OCI-LY3 (cell line): ENCODE results near the gene TCF4.

ENCODE experiments used
- H2AFZ ChIP-seq: fragments of 200-600, 300-600 bp; shearing (Covaris generic); 2 replicates; pipeline ENCODE4 v1.6.0; 2014; ENCODE audit warnings: antibody characterized with exemption, low read depth, low read length
- H3K27ac ChIP-seq: fragments of 200-600, 300-600 bp; sonication (generic); 2 replicates; pipeline ENCODE4 v1.5.1; 2014; ENCODE audit warnings: mild to moderate bottlenecking, low read length, moderate library complexity, mixed read lengths
- H3K27me3 ChIP-seq: fragments of 200-600, 300-600 bp; sonication (generic); 2 replicates; pipeline ENCODE4 v1.6.1; 2014; ENCODE audit warnings: low read depth, low read length, mixed read lengths
- H3K36me3 ChIP-seq: fragments of 200-600, 300-600 bp; sonication (generic); replicated peaks from 2 replicates; pipeline ENCODE3; 2014; ENCODE audit warnings: low read depth, low read length, mixed read lengths
- H3K4me1 ChIP-seq: fragments of 300-600, 200-600 bp; sonication (generic); 2 replicates; pipeline ENCODE4 v1.6.1; 2014; ENCODE audit warnings: low read length, mixed read lengths
- H3K4me2 ChIP-seq: fragments of 200-600, 300-600 bp; sonication (generic); 2 replicates; pipeline ENCODE4 v1.6.1; 2014; ENCODE audit warnings: low read length, mixed read lengths
- H3K4me3 ChIP-seq: fragments of 300-600, 200-600 bp; sonication (generic); 2 replicates; pipeline ENCODE4 v1.5.1; 2014; ENCODE audit warnings: antibody characterized with exemption, mild to moderate bottlenecking, low read length, moderate library complexity
- H3K79me2 ChIP-seq: fragments of 300-600, 200-600 bp; shearing (Covaris generic); 2 replicates; pipeline ENCODE4 v1.6.1; 2014; ENCODE audit warnings: mild to moderate bottlenecking, low read length, mixed read lengths
- H3K9ac ChIP-seq: fragments of 300-600, 200-600 bp; shearing (Covaris generic); 2 replicates; pipeline ENCODE4 v1.6.0; 2014; ENCODE audit warnings: mild to moderate bottlenecking, low read length, moderate library complexity
- H3K9me3 ChIP-seq: fragments of 200-600, 300-600 bp; shearing (Covaris generic); 2 replicates; pipeline ENCODE4 v1.6.1; 2014; ENCODE audit warnings: low read length, mixed read lengths; ENCODE audit not compliant: insufficient read depth
- H4K20me1 ChIP-seq: fragments of 200-600, 300-600 bp; sonication (generic); 2 replicates; pipeline ENCODE4 v1.6.1; 2016; ENCODE audit warnings: low read length, mixed read lengths; ENCODE audit not compliant: insufficient read depth
- EZH2phosphoT487 ChIP-seq: fragments of 200-600 bp; shearing (Covaris generic); IDR thresholded peaks from 2 replicates; pipeline ENCODE4 v1.6.1; 2018; ENCODE audit warnings: antibody characterized with exemption, mixed run types, low read depth
- TF ChIP-seq, protein P1 (sequence below): fragments of 200-600, 300-600 bp; sonication (generic); IDR thresholded peaks from 2 replicates; pipeline ENCODE4 v1.5.1; 2014; ENCODE audit warnings: antibody characterized with exemption, low read length, low read depth

Gene TCF4

DNA sequence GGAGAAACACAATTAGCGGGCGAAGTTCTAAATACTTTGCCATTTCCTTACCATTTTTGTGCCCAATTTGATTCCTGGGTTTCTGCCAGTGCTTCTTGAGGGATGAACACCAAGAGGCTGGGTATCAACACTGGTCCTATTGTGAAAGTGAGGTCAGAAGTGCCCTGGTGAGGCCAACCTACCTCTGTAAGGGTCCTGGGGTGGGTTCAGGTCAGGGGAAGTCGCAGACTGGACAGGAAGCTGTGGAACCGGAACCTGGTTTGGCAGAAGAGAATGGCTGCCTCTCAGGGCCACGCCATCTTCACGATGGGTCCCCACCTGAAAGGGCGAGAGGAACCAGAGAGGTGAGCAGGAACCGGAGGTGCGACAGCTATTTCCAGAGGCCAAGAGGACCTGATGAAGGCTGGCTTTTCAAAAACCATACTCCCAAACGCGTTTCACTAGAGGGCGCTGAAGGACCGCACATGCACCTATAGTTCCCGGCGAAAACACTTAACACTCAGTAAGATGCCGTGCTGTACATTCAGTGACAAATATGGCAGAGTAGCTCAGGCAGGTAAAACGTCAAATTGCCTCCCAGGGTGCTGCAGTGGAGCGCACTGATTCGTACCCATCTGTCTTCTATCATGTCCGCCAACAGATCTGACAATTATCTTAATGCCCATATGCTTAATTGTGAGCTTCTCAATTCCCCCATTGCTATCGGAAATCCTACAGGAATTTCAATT lies 353.5 kb downstream of the TCF4 start:
- Histone ChIP-seq H3K4me2 (peak overlapping the region; percentile 37), H2AFZ (no peak overlapping the region), H3K36me3 (peaks cover 86% of the 10 kb centered on the region), H3K4me1 (peaks cover 93% of the 10 kb centered on the region), H3K9me3 (no peaks in the 10 kb centered on the region), H3K9ac (peak overlapping the region; percentile 70), H3K27me3 (no peaks in the 10 kb centered on the region), H4K20me1 (no peaks in the 10 kb centered on the region), H3K27ac (peak overlapping the region; percentile 86), H3K4me3 (0 out of 2 replicates have a peak overlapping the region, but pooled peaks have one; percentile 1), H3K79me2 (peaks cover 94% of the 10 kb centered on the region)
- TF ChIP-seq, protein P1, sequence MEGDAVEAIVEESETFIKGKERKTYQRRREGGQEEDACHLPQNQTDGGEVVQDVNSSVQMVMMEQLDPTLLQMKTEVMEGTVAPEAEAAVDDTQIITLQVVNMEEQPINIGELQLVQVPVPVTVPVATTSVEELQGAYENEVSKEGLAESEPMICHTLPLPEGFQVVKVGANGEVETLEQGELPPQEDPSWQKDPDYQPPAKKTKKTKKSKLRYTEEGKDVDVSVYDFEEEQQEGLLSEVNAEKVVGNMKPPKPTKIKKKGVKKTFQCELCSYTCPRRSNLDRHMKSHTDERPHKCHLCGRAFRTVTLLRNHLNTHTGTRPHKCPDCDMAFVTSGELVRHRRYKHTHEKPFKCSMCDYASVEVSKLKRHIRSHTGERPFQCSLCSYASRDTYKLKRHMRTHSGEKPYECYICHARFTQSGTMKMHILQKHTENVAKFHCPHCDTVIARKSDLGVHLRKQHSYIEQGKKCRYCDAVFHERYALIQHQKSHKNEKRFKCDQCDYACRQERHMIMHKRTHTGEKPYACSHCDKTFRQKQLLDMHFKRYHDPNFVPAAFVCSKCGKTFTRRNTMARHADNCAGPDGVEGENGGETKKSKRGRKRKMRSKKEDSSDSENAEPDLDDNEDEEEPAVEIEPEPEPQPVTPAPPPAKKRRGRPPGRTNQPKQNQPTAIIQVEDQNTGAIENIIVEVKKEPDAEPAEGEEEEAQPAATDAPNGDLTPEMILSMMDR: peak; percentile 100
- no peak for TF ChIP-seq EZH2phosphoT487

DNA sequence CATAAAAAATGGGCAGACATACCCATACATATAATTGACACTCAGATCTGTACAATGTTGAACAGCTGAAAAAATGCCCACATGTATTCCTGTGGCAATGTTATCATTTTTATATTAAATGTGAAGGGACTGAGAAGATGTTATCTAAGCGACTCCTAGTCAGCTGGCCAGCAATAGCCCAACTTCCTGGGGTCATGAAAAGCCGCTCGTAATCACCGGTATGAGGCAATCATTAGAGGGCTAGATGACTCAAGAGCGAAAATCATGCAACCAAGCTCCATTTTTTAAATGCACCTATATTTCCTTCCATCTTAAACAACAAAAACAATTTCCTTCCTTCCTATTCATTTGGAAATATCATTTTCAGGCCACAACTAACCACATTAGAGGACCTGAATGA lies 354.1 kb downstream of the TCF4 start:
- Histone ChIP-seq H3K27me3 (no peaks in the 10 kb centered on the region), H3K4me2 (no peak overlapping the region), H3K79me2 (peaks cover 91% of the 10 kb centered on the region), H3K9ac (no peak overlapping the region), H3K4me3 (no peak overlapping the region), H4K20me1 (no peaks in the 10 kb centered on the region), H3K4me1 (peaks cover 86% of the 10 kb centered on the region), H3K27ac (peak overlapping the region; percentile 86), H3K36me3 (peaks cover 84% of the 10 kb centered on the region), H2AFZ (no peak overlapping the region), H3K9me3 (no peaks in the 10 kb centered on the region)
- no peak for TF ChIP-seq EZH2phosphoT487
- TF ChIP-seq, protein P1: no peak

- H3K4me1 ChIP-seq: peaks cover 73% of the 10 kb centered on the region
- H2AFZ ChIP-seq: no peak overlapping the region
- no peaks in the 10 kb centered on the region for H4K20me1 ChIP-seq
- H3K9ac ChIP-seq: no peak overlapping the region
- peaks cover 84% of the 10 kb centered on the region for H3K36me3 ChIP-seq
- TF ChIP-seq, protein P1: no peak
- TF ChIP-seq EZH2phosphoT487: no peak
- no peak overlapping the region for H3K4me3 ChIP-seq
- no peaks in the 10 kb centered on the region for H3K27me3 ChIP-seq
- peaks cover 79% of the 10 kb centered on the region for H3K79me2 ChIP-seq
- no peaks in the 10 kb centered on the region for H3K9me3 ChIP-seq
- H3K27ac ChIP-seq: 0 out of 2 replicates have a peak overlapping the region, but pooled peaks have one; percentile 1
- no peak overlapping the region for H3K4me2 ChIP-seq
Measured at GRCh38 chr18:55232506-55232905, 355.5 kb downstream of the TCF4 start.

GRCh38 chr18:55229682-55230081 lies 358.3 kb downstream of the TCF4 start:
- Histone ChIP-seq H3K9me3 (no peaks in the 10 kb centered on the region), H3K79me2 (peaks cover 54% of the 10 kb centered on the region), H3K4me2 (no peak overlapping the region), H3K9ac (no peak overlapping the region), H4K20me1 (0 out of 2 replicates have a peak, but pooled peaks cover 3% of the 10 kb centered on the region), H3K36me3 (peaks cover 90% of the 10 kb centered on the region), H3K27me3 (no peaks in the 10 kb centered on the region), H3K4me3 (no peak overlapping the region), H2AFZ (no peak overlapping the region), H3K4me1 (peaks cover 45% of the 10 kb centered on the region), H3K27ac (peak overlapping the region; percentile 54)
- no peak for TF ChIP-seq EZH2phosphoT487
- TF ChIP-seq, protein P1: no peak
